GM19372 (cell line): ENCODE results near the gene ABCC1.
"Not testable (repeated sequence)": the region's sequence is repeated elsewhere in the genome, so short reads cannot be mapped to it uniquely, and the experiment has no call there.

ENCODE experiments used
- ATAC-seq: cut with Tn5 transposase; IDR thresholded peaks from one replicate; pipeline ENCODE4 v1.9.1; 2021; ENCODE audit warnings: mild to moderate bottlenecking, low read depth, moderate library complexity; ENCODE audit not compliant: unreplicated experiment

ABCC1 gene

DNA sequence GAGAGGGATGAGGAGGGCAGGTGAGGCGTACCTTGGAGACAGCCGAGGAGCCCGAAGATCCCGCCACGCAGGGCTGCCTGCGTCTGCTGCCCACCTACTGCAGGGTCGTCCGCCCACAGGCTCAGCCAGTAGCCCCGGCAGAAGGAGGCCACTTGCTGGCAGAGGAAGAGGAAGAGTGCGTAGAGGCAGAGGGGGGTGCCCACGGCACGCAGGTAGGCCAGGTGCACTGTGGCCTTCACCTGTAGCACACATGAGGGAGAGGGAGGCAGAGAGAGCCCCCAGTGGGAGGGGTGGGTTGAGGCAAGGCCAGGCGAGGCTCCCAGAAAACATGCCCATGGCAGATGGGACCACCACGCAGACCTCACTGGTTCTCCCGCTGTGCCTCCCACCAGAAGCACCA is 220.2 kb downstream of the ABCC1 start:
- no peak for ATAC-seq

DNA sequence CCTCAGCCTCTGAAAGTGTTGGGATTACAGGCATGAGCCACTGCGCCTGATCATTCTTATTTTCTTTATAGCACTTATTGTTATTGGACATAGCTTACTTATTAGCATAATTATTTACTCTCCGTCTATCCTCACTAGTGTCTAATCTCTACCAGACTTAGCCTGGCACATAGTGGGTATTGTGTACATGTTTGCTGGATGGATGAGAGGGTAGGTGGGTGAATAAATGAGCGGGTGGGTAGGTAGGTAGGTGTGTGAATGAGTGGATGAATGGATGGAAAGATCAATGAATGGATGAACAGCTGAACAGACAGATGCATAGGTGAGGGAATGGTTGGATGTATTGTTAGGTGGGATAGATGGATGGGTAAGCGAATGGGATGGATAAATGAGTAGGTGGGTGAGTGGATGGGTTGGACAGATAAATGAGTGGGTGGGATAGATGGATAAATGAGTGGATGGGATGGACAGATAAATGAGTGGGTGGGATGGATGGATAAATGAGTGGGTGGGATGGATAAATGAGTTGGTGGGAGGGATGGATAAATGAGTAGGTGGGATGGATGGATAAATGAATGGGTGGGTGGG is 222.0 kb downstream of the ABCC1 start:
- no peak for ATAC-seq

DNA sequence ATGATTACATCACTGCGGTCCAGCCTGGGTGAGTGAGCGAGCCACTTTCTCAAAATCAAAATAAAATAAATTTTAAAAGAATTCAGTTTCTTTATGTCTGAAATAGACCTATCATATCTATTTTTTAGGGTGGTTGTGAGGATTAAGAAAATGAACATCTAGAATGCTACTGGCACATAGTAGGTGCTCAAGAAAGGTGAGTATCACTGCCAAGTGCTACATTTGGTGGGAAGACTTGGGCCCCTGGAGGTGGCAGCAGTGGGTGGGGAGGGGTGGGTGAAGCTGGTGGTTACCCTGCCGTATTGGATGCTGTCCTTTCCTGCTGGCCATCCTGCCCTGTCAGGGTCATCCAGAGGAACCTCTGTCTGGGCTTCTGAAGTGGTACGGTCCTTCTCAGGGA is 223.6 kb downstream of the ABCC1 start:
- no peak for ATAC-seq

DNA sequence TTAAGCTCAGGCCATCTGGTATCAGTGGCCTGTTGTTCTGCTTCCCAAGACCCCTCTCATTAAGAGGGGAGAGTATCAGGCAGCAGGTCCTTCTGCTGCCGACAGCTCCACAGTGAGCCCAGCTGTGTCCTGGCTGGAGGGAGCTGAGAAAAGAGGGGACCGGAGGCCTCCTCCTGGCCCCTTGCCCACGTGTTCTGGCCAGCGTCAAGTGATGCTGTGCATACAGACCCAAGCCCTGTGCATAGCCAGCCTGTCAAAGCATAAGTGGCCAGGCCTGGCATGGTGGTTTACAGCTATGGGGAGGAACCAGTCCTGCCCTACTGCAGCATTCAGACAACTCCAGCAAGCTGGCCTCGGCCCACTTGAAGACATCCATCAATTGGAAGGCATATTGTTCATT is 225.9 kb downstream of the ABCC1 start:
- ATAC-seq, result no peak

DNA sequence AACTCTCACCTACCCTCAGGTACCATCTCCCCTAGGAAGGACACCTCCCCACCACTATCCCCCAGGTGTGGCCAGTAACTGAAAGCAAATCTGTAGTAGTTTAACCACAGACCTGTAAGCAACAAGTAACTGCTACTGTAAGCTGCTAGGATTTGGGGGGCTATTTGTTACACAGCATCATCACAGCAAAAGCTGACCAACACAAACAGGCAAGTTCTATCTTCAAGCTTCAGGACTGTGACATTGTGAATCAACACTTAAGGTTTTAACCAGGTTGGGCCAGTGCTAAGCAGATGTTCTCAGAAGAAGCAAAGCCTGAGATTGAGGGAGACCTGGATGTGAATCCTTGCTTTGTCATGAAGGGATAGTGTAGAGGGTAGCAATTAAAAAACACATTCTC is 226.9 kb downstream of the ABCC1 start:
- no peak for ATAC-seq

DNA sequence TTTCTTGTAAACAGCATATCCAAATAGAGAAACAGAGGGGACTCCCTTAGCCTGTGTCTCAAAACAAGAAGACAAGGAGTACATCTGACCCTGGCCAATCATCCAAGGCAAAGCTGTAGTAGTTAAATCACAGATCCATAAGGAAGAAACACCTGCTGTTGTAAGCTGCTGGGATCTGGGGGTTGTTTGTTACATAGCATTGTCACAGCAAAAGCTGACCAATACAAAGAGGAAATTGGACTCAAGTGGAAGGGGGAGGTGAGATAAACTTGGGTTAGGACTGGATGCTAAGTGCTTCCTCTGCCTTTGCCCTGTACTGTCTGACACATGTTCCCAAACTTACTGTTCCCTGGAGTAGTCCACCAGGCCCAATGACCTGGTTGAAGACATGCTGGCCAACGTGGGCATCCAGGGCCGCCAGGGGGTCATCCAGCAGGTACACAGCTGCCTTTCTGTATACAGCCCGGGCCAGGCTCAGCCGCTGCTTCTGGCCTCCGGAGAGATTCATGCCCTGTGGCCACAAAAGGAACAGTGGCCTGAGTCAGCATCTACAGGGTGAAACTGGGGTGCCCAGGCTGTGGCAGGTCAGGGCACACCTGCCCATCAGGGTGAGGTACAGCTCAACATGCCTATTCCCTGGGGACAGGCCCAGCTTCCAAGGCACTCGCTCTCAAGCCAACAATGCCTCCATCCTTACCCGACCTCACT is 229.2 kb downstream of the ABCC1 start:
- no peak for ATAC-seq

DNA sequence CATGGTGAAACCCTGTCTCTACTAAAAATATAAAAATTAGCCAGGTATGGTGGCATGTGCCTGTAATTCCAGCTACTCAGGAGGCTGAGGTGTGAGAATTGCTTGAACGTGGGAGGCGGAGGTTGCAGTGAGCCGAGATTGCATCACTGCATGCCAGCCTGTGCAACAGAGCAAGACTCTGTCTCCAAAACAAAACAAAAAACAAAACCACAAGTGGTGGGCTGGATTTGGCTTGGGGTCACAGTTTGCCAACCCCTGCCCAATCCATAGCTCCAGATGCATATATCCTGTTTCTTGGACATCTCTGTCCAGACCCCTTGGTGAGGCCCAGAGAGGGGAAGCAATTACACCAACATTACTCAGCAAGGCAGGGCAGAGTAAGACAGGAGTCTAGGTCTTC is 232.3 kb downstream of the ABCC1 start:
- ATAC-seq, result not testable (repeated sequence)

DNA sequence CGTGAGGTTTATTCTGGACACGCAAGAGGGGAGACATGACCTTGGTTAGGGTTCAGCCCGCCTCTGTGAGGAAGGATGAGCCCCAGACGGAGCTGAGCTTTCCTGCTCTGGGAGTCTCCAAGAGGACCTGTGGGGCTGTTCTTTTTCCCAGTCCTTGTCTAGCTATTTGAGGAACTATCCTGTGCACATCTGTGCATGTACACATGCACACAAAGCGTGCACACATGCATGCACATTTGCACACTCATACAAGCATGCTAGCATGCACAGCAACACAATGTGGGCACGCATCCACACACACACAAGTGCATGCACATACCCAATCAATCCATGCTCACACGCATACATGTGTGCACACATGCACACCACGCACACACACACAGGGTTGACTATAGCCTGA is 233.5 kb downstream of the ABCC1 start:
- ATAC-seq, result no peak

DNA sequence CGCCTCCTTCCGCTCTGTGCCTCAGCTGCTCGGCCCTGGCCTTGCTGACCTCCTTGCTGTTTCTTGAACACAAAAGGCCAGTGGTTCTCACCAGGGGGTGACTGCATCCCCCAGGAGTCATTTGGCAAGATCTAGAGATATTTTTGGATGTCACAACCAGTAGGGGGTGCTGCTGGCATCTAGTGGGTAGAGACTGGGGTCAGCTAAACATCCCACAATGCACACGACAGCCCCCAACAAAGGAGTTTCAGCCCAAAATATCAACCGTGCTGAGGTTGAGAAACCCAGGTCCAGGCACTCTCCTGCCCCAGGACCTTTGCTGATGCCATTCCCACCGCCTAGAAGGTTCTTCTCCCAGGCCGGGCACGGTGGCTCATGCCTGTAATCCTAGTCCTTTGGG is 234.1 kb downstream of the ABCC1 start:
- no peak for ATAC-seq

DNA sequence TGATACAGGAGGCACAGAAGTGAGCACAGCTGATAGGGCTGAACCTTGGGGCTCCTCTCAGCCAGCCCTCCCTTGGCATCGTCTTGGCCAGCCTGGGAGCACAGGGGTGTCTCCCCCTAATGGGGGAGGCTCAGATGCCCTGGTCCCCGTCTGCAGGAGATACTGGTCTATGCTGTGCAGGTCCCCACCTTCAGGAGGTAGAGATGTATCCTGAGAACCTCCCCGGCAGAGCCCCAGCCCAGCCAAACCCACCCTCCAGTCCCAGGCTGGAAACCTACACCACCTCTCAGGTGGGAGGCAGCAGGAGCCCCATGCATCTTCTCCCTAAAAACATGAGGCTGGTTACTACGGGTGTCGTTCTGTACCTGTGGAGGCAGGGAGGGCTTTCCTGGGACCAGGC is 235.2 kb downstream of the ABCC1 start:
- ATAC-seq, result no peak

DNA sequence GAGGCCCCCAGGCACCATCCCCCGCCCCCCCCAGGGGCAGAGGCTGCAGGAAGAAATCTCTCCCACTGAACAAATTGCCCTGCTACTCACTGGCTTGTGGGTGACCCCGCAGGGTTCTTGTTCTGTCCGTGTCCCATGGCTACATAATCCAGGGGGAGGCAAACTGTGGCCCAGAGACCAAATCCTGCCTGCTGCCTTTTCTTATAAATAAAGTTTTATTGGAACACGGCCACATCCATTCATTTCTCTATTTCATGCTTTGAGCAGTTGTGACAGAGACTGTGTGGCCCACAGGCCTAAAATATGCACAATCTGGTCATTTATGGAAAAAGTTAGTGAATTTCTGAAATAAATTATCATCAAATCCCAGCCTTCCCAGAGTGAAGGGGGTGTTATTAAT is 235.7 kb downstream of the ABCC1 start:
- ATAC-seq, result no peak

DNA sequence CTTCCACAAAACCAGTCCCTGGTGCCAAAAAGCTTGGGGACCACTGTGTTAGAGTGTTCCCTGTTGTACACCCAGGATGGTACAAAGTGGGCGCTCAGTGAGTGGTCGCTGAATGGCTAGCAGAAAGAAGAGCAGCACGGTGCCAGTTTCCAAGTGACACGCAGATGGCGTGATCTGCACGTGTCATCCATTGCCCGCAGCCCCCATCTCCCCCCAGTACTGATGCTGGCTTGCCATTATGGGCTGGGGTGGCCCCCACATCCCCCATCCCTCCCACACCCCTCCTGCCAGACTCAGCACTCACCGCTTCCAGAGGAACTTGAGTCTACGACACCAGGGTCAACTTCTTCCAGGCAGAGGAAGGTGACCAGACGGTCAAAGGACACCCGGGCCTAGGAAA is 237.4 kb downstream of the ABCC1 start:
- ATAC-seq, result no peak

DNA sequence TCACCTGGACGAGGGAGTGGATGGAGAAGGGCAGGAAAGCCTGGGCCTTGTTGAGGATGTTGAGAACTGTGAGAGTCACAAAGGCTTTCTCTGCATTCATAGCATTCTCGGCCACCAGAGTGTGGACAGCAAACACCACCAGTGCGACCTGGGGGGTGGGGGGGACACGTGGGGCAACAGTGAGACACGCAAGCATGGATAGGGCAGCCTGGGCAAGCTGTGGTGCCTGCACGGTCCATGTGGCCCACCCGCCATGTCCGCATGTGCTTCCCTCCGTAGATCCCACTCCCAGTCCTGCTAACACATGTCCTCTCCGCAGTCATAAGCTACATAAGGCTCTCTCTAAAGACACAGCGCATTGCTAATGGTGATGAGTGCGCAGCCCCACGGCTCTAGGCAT is 239.4 kb downstream of the ABCC1 start:
- ATAC-seq, result no peak

DNA sequence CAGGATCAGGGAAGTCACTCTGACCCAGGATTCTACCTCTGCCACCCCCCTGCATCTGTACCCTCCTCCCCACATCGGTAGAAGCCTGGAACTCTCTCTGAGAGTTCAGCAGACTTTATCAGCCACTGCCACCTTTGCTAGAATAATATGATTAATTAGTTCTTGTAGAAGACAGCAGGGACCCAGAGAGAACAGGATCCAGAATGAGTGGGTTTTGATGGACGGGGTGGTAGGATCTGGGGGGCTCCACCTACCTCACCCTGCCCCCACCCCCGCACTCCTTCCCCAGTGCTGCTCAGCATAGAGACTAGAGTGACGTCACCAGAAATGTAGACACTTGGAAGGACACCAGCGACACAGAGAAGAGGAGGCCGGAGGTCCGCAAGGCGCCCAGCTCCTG is 240.4 kb downstream of the ABCC1 start:
- ATAC-seq, result no peak

DNA sequence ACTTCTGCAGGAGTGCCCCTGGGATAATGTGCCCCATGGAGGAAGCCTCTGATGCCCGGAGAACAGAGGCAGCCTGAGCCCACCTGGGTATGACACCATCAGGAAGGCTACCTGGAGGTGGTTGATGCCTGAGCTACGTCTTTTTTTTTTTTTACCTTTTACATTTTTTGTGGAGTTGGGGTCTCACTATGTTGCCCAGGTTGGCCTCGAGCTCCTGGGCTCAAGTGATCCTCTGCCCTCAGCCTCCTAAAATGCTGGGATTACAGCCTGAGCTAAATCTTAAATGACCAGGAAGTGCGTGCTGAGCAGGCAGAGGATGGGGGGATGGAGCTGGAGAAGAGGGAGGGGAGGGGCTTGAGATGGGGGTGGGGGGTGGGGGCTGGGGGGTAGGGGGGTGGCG is 241.1 kb downstream of the ABCC1 start:
- ATAC-seq, result no peak

DNA sequence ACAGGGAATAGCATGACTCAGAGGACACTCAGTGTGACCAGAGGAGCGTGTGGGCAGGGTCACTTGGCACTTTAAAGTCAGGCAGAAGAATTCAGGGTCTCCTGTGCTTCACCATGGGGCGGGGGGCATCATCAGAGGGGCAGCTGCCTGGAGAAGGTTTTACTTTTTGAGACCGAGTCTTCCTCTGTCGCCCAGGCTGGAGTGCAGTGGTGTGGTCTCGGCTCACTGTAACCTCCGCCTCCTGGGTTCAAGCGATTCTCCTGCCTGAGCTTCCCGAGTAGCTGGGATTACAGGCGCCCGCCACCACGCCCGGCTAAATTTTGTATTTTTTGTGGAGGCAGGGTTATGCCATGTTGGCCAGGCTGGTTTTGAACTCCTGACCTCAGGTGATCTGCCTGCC is 241.6 kb downstream of the ABCC1 start:
- not testable (repeated sequence) for ATAC-seq

DNA sequence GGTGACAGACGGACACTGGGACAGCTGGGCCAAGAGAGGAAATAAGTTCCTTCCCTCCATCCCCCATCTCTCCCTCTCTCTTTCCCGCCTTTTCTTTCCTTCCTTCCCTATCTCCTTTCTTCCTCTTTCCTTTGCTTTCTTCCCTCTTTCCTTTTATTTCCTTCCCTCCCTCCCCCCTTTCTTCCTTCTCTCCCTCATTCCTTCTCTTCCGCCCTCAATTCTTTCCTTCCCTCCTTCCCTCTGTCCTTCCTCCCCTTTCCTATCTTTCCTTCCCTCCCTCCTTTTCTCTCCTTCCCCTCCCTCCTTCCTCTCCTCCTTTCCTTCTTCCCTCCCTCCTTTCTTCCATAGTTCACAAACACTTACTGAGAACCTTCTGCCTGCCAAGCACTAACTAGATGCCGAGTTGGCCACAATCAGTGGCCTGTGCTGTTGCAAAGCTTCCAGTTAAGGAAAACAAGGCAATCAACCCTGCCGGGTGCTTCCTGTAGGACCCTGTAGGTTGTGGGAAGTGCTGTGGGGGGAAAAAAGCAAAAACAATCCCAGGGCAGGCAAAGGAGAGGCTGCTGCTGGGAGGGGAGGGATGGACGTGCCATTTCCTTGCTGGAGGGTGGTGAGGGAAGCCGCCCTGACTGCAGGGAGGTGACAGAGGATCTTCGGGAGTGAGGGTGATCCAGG is 242.2 kb downstream of the ABCC1 start:
- no peak for ATAC-seq
